ENCODE data around the gene SMIM5. TPM values are rescaled to one million over a fixed set of nuclear protein-coding genes. Genes with fewer than 3 reads are reported as not detected.

SMIM5 gene
- polyA plus RNA-seq, 1 donor (not counting 4 experiments of a cell fraction or from before 2014, with no cell fraction given) = 0.24 TPM

DNA sequence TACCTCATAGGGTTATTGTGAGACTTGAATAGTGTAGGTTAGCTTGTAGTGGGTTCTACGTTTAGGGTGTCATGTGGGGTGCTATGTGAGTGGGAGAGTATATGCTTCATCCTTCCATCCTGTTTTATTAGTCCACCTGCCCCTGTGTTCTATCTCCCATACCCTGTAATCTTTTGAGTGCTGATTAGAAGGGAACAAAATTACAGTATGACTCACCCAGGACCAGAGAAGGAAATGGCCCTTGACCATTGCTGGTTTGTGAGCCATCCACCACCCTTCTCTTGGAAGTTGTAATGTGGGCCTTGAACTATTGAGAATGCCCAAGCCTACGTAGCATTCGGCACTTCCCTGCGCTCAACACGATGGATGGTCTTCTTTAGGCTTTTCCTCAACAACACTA lies 51.0 kb downstream of the SMIM5 start:
- Histone ChIP-seq H3K27me3 (ENCODE audit: control insufficient read depth, extremely low read depth, insufficient read depth, low read length) (no peaks in the 10 kb centered on the region), H3K9ac (ENCODE audit: control insufficient read depth, extremely low read depth, insufficient read depth, low read length) (peak overlapping the region; percentile 90), H3K4me1 (ENCODE audit: control insufficient read depth, extremely low read depth, insufficient read depth, low read length) (peaks cover 88% of the 10 kb centered on the region), H3K79me2 (ENCODE audit: control insufficient read depth, insufficient read depth, low read length) (peaks cover 52% of the 10 kb centered on the region), H3K36me3 (ENCODE audit: control insufficient read depth in 2 of 2, extremely low read depth in 1 of 2, insufficient read depth in 2 of 2, low read length in 2 of 2) (peaks cover 0 to 24% of the 10 kb centered on the region in 2 experiments), H2AFZ (ENCODE audit: control insufficient read depth, low read length) (no peak overlapping the region), H3K9me3 (ENCODE audit: control insufficient read depth, low read depth, low read length) (no peaks in the 10 kb centered on the region), H3K27ac (ENCODE audit: control insufficient read depth, insufficient read depth, low read length) (peak overlapping the region; percentile 99), H3K4me3 (ENCODE audit: control insufficient read depth in 2 of 3, extremely low read depth in 1 of 3, insufficient read depth in 2 of 3, low read depth in 1 of 3, low read length in 3 of 3) (peak overlapping the region in 1 of 3 experiments; percentile 26), H3K9me1 (ENCODE audit: control insufficient read depth, extremely low read depth, insufficient read depth, low read length) (no peaks in the 10 kb centered on the region), H3K4me2 (ENCODE audit: control insufficient read depth, extremely low read depth, insufficient read depth, low read depth, low read length) (peak overlapping the region; percentile 85), H4K20me1 (ENCODE audit: control insufficient read depth, extremely low read depth, insufficient read depth, low read length) (no peaks in the 10 kb centered on the region)
- dilution Hi-C loops (cut with MboI; ENCODE audit: extremely low pct_ligation_motif_present, low sequenced_read_pairs) = no loop called here
- DNase-seq (ENCODE audit: low read depth, low spot score) (no peak), FAIRE-seq (peak; percentile 85)
- TF ChIP-seq EZH2 (IDR thresholded peaks at IDR 0.05; ENCODE audit: low read length) = no peak
- TF ChIP-seq, protein P1, sequence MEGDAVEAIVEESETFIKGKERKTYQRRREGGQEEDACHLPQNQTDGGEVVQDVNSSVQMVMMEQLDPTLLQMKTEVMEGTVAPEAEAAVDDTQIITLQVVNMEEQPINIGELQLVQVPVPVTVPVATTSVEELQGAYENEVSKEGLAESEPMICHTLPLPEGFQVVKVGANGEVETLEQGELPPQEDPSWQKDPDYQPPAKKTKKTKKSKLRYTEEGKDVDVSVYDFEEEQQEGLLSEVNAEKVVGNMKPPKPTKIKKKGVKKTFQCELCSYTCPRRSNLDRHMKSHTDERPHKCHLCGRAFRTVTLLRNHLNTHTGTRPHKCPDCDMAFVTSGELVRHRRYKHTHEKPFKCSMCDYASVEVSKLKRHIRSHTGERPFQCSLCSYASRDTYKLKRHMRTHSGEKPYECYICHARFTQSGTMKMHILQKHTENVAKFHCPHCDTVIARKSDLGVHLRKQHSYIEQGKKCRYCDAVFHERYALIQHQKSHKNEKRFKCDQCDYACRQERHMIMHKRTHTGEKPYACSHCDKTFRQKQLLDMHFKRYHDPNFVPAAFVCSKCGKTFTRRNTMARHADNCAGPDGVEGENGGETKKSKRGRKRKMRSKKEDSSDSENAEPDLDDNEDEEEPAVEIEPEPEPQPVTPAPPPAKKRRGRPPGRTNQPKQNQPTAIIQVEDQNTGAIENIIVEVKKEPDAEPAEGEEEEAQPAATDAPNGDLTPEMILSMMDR (optimal IDR thresholded peaks at IDR 0.05 in 1 of 3, IDR thresholded peaks at IDR 0.05 in 1 of 3, conservative IDR thresholded peaks at IDR 0.05 in 1 of 3; ENCODE audit: extremely low read depth in 1 of 3, insufficient read depth in 2 of 3, low read length in 3 of 3) = no peak

DNA sequence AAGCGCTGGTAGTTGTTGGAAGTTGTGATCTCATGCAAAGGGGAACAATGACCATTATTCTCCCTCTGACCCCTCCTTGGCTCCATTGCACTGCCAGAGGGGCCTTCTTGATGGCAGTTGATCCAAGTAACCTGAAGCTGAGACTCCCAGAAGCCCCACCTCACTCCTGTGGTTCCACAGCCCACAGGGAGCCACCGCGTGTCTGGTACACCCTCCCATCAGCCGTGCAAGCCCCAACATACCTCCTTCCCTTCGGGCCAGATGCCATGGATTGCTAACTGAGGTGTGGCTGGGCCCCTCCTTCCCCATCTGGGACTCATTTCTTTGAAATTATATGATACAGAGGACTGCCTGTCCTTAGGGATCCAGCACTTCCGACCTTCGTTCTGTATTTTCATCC lies 51.7 kb downstream of the SMIM5 start:
- Histone ChIP-seq H3K27me3 (ENCODE audit: control insufficient read depth, extremely low read depth, insufficient read depth, low read length) (no peaks in the 10 kb centered on the region), H3K9me3 (ENCODE audit: control insufficient read depth, low read depth, low read length) (no peaks in the 10 kb centered on the region), H2AFZ (ENCODE audit: control insufficient read depth, low read length) (no peak overlapping the region), H4K20me1 (ENCODE audit: control insufficient read depth, extremely low read depth, insufficient read depth, low read length) (no peaks in the 10 kb centered on the region), H3K4me2 (ENCODE audit: control insufficient read depth, extremely low read depth, insufficient read depth, low read depth, low read length) (peak overlapping the region; percentile 85), H3K4me3 (ENCODE audit: control insufficient read depth in 2 of 3, extremely low read depth in 1 of 3, insufficient read depth in 2 of 3, low read depth in 1 of 3, low read length in 3 of 3) (peak overlapping the region in 2 of 3 experiments; percentile 54 to 63), H3K9me1 (ENCODE audit: control insufficient read depth, extremely low read depth, insufficient read depth, low read length) (no peaks in the 10 kb centered on the region), H3K9ac (ENCODE audit: control insufficient read depth, extremely low read depth, insufficient read depth, low read length) (peak overlapping the region; percentile 90), H3K4me1 (ENCODE audit: control insufficient read depth, extremely low read depth, insufficient read depth, low read length) (peaks cover 87% of the 10 kb centered on the region), H3K36me3 (ENCODE audit: control insufficient read depth in 2 of 2, extremely low read depth in 1 of 2, insufficient read depth in 2 of 2, low read length in 2 of 2) (peaks cover 0 to 24% of the 10 kb centered on the region in 2 experiments), H3K27ac (ENCODE audit: control insufficient read depth, insufficient read depth, low read length) (peak overlapping the region; percentile 99), H3K79me2 (ENCODE audit: control insufficient read depth, insufficient read depth, low read length) (peaks cover 45% of the 10 kb centered on the region)
- FAIRE-seq = peak; percentile 90
- peak; percentile 95 for DNase-seq (ENCODE audit: low read depth, low spot score)
- TF ChIP-seq, protein P1 (optimal IDR thresholded peaks at IDR 0.05 in 1 of 3, IDR thresholded peaks at IDR 0.05 in 1 of 3, conservative IDR thresholded peaks at IDR 0.05 in 1 of 3; ENCODE audit: extremely low read depth in 1 of 3, insufficient read depth in 2 of 3, low read length in 3 of 3) = no peak
- no peak for TF ChIP-seq EZH2 (IDR thresholded peaks at IDR 0.05; ENCODE audit: low read length)
- dilution Hi-C loops (cut with MboI; ENCODE audit: extremely low pct_ligation_motif_present, low sequenced_read_pairs) = no loop called here

Data from keratinocyte (primary cell).